Mucosa of rectum (tissue), 2 donors: ENCODE data around the gene CALY.

ENCODE experiments used
- H3K27ac ChIP-seq, 2 donors: one replicate each; pipeline ENCODE4 v1.7.0; 2013; ENCODE audit warnings: inconsistent platforms in 2 of 2, low read depth in 2 of 2, low read length in 2 of 2
- H3K27me3 ChIP-seq, 2 donors: one replicate each; pipeline ENCODE4 v1.7.0; 2013; ENCODE audit warnings: low read length in 2 of 2; ENCODE audit not compliant: control insufficient read depth in 2 of 2, insufficient read depth in 2 of 2
- H3K36me3 ChIP-seq, 2 donors: one replicate each; pipeline ENCODE4 v1.7.0; 2013; ENCODE audit warnings: low read length in 2 of 2; ENCODE audit not compliant: control insufficient read depth in 2 of 2, insufficient read depth in 2 of 2
- H3K4me1 ChIP-seq, 2 donors: one replicate each; pipeline ENCODE4 v1.7.0; 2013; ENCODE audit warnings: low read length in 2 of 2, mild to moderate bottlenecking in 1 of 2; ENCODE audit not compliant: control insufficient read depth in 2 of 2, insufficient read depth in 2 of 2
- H3K4me3 ChIP-seq, 2 donors: one replicate each; pipeline ENCODE4 v1.7.0; 2013; ENCODE audit warnings: low read length in 2 of 2
- H3K9ac ChIP-seq, 2 donors: one replicate each; pipeline ENCODE4 v1.7.0; 2013; ENCODE audit warnings: low read length in 2 of 2, low read depth in 1 of 2, mild to moderate bottlenecking in 1 of 2
- H3K9me3 ChIP-seq, 2 donors: one replicate each; pipeline ENCODE4 v1.7.0; 2013; ENCODE audit warnings: low read length in 2 of 2; ENCODE audit not compliant: control insufficient read depth in 2 of 2
- donor health status: healthy.
- donor health status: Normal muscosa, but diverticular disease.

CALY gene

GRCh38 chr10:133351408-133352318, 15.0 kb upstream of the CALY start:
- no peaks in the 10 kb centered on the region for H3K27me3 ChIP-seq
- no peaks in the 10 kb centered on the region for H3K9me3 ChIP-seq
- H3K4me1 ChIP-seq = peaks cover 5 to 9% of the 10 kb centered on the region in 2 donors
- no peak overlapping the region for H3K4me3 ChIP-seq
- no peak overlapping the region for H3K27ac ChIP-seq
- no peaks in the 10 kb centered on the region for H3K36me3 ChIP-seq
- no peak overlapping the region for H3K9ac ChIP-seq

DNA sequence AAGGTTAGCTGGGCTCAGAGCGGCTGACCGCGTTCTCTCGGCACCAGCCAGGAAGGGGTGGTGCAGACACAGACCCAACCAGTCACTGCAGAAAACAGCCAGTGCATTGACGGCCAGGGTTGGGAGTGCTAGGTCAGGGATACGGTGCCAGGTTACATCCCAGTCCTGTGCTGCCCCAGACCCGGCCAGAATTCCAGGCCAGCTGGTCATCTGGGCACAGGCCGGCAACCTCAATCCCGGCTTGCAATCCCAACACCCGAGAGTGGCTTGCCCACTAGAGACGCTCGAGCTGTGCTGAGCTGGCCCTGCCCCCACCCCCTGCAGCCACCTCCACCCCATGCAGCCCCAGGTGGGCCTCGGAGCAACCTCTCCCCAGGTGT, 14.2 kb upstream of the CALY start:
- Histone ChIP-seq H3K4me3 (no peak overlapping the region), H3K27ac (no peak overlapping the region), H3K4me1 (peaks cover 0 to 5% of the 10 kb centered on the region in 2 donors), H3K9me3 (no peaks in the 10 kb centered on the region), H3K9ac (no peak overlapping the region), H3K36me3 (no peaks in the 10 kb centered on the region), H3K27me3 (no peaks in the 10 kb centered on the region)

GRCh38 chr10:133350283-133350949, 13.7 kb upstream of the CALY start:
- no peaks in the 10 kb centered on the region for H3K36me3 ChIP-seq
- H3K27me3 ChIP-seq = no peaks in the 10 kb centered on the region
- no peak overlapping the region for H3K27ac ChIP-seq
- H3K9me3 ChIP-seq = no peaks in the 10 kb centered on the region
- H3K4me3 ChIP-seq = no peak overlapping the region
- H3K9ac ChIP-seq = no peak overlapping the region
- peaks cover 0 to 5% of the 10 kb centered on the region in 2 donors for H3K4me1 ChIP-seq

GRCh38 chr10:133349577-133350011, 12.9 kb upstream of the CALY start:
- H3K27me3 ChIP-seq = no peaks in the 10 kb centered on the region
- H3K27ac ChIP-seq = no peak overlapping the region
- no peaks in the 10 kb centered on the region for H3K36me3 ChIP-seq
- H3K9ac ChIP-seq = no peak overlapping the region
- no peaks in the 10 kb centered on the region for H3K9me3 ChIP-seq
- H3K4me3 ChIP-seq = no peak overlapping the region
- peaks cover 0 to 5% of the 10 kb centered on the region in 2 donors for H3K4me1 ChIP-seq

DNA sequence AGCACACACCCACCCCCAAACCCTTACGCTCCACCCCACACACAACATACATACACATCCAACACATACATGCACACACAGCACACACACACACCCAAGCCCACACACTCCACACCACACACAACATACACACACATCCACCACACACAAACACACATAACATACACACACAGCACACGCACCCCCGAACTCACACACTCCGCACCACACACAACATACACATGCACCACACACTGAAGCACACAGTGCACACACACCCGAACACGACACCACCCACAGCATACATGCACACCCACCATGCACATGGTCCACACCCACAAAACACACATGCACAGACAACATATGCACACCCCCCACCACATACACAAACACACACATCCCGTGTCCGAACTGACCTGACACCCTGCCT, 12.5 kb upstream of the CALY start:
- Histone ChIP-seq H3K4me1 (peaks cover 0 to 5% of the 10 kb centered on the region in 2 donors), H3K4me3 (no peak overlapping the region), H3K9me3 (no peaks in the 10 kb centered on the region), H3K36me3 (no peaks in the 10 kb centered on the region), H3K9ac (no peak overlapping the region), H3K27ac (no peak overlapping the region), H3K27me3 (no peaks in the 10 kb centered on the region)

- H3K4me3 ChIP-seq = peak overlapping the region in 1 of 2 donors; percentile 43
- H3K9ac ChIP-seq = no peak overlapping the region
- H3K27me3 ChIP-seq = peaks cover 0 to 3% of the 10 kb centered on the region in 2 donors
- H3K4me1 ChIP-seq = peaks cover 0 to 5% of the 10 kb centered on the region in 2 donors
- no peaks in the 10 kb centered on the region for H3K9me3 ChIP-seq
- H3K27ac ChIP-seq = peak overlapping the region in 1 of 2 donors; percentile 63
- no peaks in the 10 kb centered on the region for H3K36me3 ChIP-seq
Observed at GRCh38 chr10:133347710-133348517, 11.2 kb upstream of the CALY start.

DNA sequence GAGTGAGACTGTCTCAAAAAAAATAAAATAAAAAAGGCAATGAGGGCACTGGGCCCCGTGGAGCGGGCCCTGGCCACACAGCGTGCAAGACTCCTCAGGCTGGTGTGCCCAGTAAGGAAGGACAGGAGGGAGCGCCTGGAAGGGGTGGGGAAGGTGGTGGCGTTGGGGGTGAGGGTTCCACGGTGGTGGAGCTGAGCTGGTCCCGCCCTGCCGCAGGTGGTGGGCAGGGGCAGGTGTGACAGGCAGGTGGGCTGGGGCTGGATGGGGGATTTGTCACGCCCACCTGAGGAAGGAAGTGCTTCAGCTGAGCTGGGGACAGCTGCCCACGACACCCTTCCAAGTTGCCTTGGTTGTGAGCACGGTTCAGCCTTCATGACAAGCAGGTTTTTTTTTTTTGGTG, 9.7 kb upstream of the CALY start:
- Histone ChIP-seq H3K9me3 (no peaks in the 10 kb centered on the region), H3K36me3 (no peaks in the 10 kb centered on the region), H3K27me3 (peaks cover 0 to 3% of the 10 kb centered on the region in 2 donors), H3K27ac (no peak overlapping the region), H3K9ac (no peak overlapping the region), H3K4me3 (no peak overlapping the region), H3K4me1 (peaks cover 0 to 5% of the 10 kb centered on the region in 2 donors)

GRCh38 chr10:133344236-133344635, 7.5 kb upstream of the CALY start:
- H3K4me3 ChIP-seq = no peak overlapping the region
- peaks cover 0 to 5% of the 10 kb centered on the region in 2 donors for H3K4me1 ChIP-seq
- H3K36me3 ChIP-seq = no peaks in the 10 kb centered on the region
- no peaks in the 10 kb centered on the region for H3K9me3 ChIP-seq
- no peak overlapping the region for H3K9ac ChIP-seq
- no peak overlapping the region for H3K27ac ChIP-seq
- H3K27me3 ChIP-seq = peaks cover 6 to 8% of the 10 kb centered on the region in 2 donors

DNA sequence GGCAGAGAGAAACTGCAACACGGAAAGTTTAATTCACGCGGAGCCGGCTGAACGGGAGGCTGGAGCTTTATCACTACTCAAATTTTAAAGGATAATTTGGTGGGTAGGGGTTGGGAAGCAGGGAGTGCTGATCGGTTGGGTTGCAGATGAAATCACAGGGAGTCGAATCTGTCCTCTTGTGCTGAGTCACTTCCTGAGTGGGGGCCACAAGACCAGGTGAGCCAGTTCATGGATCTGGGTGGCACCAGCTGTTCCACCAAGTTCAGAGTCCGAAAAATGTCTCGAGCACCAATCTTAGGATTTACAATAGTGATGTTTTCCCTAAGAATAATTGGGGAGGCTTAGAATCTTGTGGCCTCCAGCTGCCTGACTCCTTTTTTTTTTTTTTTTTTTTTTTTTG, 6.9 kb upstream of the CALY start:
- Histone ChIP-seq H3K9ac (no peak overlapping the region), H3K27me3 (peaks cover 8 to 9% of the 10 kb centered on the region in 2 donors), H3K9me3 (no peaks in the 10 kb centered on the region), H3K36me3 (no peaks in the 10 kb centered on the region), H3K4me3 (no peak overlapping the region), H3K4me1 (peaks cover 0 to 5% of the 10 kb centered on the region in 2 donors), H3K27ac (no peak overlapping the region)
